Measurements from ENCODE around the gene FAAP20.

Gene FAAP20

GRCh38 chr1:2176615-2177014 is 18.0 kb downstream of the FAAP20 start:
- TF ChIP-seq, protein P1, sequence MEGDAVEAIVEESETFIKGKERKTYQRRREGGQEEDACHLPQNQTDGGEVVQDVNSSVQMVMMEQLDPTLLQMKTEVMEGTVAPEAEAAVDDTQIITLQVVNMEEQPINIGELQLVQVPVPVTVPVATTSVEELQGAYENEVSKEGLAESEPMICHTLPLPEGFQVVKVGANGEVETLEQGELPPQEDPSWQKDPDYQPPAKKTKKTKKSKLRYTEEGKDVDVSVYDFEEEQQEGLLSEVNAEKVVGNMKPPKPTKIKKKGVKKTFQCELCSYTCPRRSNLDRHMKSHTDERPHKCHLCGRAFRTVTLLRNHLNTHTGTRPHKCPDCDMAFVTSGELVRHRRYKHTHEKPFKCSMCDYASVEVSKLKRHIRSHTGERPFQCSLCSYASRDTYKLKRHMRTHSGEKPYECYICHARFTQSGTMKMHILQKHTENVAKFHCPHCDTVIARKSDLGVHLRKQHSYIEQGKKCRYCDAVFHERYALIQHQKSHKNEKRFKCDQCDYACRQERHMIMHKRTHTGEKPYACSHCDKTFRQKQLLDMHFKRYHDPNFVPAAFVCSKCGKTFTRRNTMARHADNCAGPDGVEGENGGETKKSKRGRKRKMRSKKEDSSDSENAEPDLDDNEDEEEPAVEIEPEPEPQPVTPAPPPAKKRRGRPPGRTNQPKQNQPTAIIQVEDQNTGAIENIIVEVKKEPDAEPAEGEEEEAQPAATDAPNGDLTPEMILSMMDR (conservative IDR thresholded peaks at IDR 0.05; ENCODE audit: control insufficient read depth, insufficient read depth, low read depth, low read length), result no peak
- no peak for DNase-seq (ENCODE audit: low read depth)
- no peak overlapping the region for H3K4me3 ChIP-seq (ENCODE audit: control insufficient read depth, low read depth, low read length)

DNA sequence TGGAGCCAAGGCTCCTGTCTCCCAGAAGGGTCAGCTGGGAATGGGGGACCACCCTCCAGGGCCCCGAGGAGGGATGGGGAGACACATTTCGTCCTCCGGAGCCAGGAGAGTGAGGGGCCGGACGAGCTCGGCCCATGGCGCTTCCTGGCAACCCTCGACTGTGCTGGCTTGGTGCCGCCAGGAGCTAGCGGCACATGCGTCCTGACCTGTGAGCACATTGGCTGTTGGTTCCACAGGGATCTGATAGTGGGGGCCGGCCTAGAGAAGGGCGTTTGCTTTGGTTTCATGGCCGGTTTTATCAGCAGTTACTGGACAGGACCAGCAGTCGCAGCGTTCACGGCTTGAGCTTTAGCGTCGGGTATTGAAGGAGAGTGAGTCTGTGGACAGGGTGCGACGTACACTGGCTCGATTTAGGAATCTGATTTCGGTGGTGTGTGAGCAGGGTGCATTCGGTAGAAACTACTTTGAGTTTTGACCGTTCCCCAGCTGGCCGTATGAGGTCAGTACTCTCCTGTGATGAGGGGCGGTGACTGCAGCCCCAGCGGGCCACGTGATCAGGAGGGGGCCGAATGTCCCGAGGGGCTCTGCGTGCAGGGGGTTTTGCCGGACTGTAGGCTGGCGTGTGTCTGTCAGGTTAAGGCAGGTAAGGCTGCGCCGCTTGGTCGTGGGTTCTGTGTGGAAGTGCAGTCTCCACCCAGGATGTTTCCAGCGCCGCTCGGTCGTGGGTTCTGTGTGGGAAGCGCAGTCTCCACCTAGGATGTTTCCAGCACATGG is 18.7 kb downstream of the FAAP20 start:
- no peak overlapping the region for H3K4me3 ChIP-seq (ENCODE audit: control insufficient read depth, low read depth, low read length)
- DNase-seq (ENCODE audit: low read depth), result no peak
- TF ChIP-seq, protein P1 (conservative IDR thresholded peaks at IDR 0.05; ENCODE audit: control insufficient read depth, insufficient read depth, low read depth, low read length), result no peak

DNA sequence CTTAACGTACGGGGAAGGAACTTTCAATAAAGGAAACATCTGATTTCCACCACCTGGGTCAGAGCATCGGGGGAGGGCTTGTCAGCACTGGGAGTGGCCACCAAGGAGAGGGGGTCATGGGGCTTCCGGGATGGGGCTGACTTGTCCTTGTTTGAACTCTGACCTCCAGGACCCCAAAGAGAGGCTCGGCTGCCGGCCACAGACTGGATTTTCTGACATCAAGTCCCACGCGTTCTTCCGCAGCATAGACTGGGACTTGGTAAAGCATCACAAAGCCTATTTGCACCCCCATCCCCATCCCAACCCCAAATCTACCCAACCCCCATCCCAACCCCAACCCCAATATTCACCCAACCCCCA is 19.5 kb downstream of the FAAP20 start:
- peak overlapping the region; percentile 43 for H3K4me3 ChIP-seq (ENCODE audit: control insufficient read depth, low read depth, low read length)
- TF ChIP-seq, protein P1 (conservative IDR thresholded peaks at IDR 0.05; ENCODE audit: control insufficient read depth, insufficient read depth, low read depth, low read length), result no peak

DNA sequence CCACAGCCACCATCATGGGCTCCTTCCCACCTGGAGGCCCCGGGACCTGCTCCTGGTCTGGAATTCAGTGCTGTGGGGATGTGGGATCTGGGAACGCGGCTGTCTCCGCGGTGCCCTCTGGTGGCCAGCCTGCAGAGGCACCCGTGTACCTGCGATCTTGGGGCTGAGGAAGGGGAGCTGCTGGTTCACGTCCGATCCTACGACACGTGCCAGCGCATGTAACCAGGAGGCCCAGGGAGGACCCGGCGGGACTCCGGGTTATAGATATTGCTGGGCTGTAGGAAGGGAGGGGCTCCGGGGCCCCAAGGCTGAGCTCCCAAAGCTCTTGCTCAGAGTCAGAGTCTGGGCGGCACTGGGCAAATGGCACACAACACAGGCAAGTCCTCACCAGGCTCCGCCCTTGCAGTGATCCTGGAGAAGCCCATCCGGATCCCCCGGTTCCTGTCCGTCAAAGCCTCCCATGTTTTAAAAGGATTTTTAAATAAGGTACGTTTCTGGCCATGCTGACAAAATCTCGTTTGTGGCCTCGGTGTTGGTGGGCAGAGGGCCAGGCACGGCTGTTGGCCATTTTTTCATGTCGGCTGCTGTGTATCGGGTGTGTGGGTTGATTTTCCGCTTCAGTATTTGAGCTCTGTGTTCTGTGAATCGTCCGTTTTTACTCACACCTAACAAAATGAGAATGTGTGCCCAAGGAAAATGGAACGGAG is 20.1 kb downstream of the FAAP20 start:
- TF ChIP-seq, protein P1 (conservative IDR thresholded peaks at IDR 0.05; ENCODE audit: control insufficient read depth, insufficient read depth, low read depth, low read length), result peak; percentile 83
- peak overlapping the region; percentile 43 for H3K4me3 ChIP-seq (ENCODE audit: control insufficient read depth, low read depth, low read length)
- DNase-seq (ENCODE audit: low read depth), result peak; percentile 58

More for the DNA sequence above, 19.5 kb downstream of the FAAP20 start:
- DNase-seq (ENCODE audit: low read depth), result no peak

GRCh38 chr1:2173546-2174347 is 20.8 kb downstream of the FAAP20 start:
- TF ChIP-seq, protein P1 (conservative IDR thresholded peaks at IDR 0.05; ENCODE audit: control insufficient read depth, insufficient read depth, low read depth, low read length), result no peak
- H3K4me3 ChIP-seq (ENCODE audit: control insufficient read depth, low read depth, low read length), result no peak overlapping the region
- DNase-seq (ENCODE audit: low read depth), result no peak

- H3K4me3 ChIP-seq (ENCODE audit: control insufficient read depth, low read depth, low read length), result no peak overlapping the region
- DNase-seq (ENCODE audit: low read depth), result no peak
- TF ChIP-seq, protein P1 (conservative IDR thresholded peaks at IDR 0.05; ENCODE audit: control insufficient read depth, insufficient read depth, low read depth, low read length), result no peak
These were observed 21.9 kb downstream of the FAAP20 start for GRCh38 chr1:2172551-2173146.
